COLO668 (cell line): Measurements from ENCODE around the gene PTPRN2.
"Not testable (repeated sequence)": the region's sequence is repeated elsewhere in the genome, so short reads cannot be mapped to it uniquely, and the experiment has no call there.

ENCODE experiments used
- DNase-seq: peaks from one replicate; lab custom pipeline; 2025; ENCODE audit not compliant: unreplicated experiment; lab: John Stamatoyannopoulos, UW

Gene PTPRN2

GRCh38 chr7:158472596-158472995 lies 115.0 kb downstream of the PTPRN2 start:
- DNase-seq = no peak

GRCh38 chr7:158471716-158472115 lies 115.9 kb downstream of the PTPRN2 start:
- no peak for DNase-seq

GRCh38 chr7:158470336-158470735 lies 117.3 kb downstream of the PTPRN2 start:
- no peak for DNase-seq

GRCh38 chr7:158469396-158470051 lies 118.1 kb downstream of the PTPRN2 start:
- DNase-seq = no peak

GRCh38 chr7:158468700-158469296 lies 118.8 kb downstream of the PTPRN2 start:
- DNase-seq = no peak

GRCh38 chr7:158468181-158468580 lies 119.4 kb downstream of the PTPRN2 start:
- no peak for DNase-seq

- DNase-seq = no peak
Observed at GRCh38 chr7:158467562-158467961, 120.1 kb downstream of the PTPRN2 start.

- DNase-seq = no peak
Observed at GRCh38 chr7:158463317-158463716, 124.3 kb downstream of the PTPRN2 start.

GRCh38 chr7:158461824-158462223 lies 125.8 kb downstream of the PTPRN2 start:
- no peak for DNase-seq

GRCh38 chr7:158460665-158461064 lies 127.0 kb downstream of the PTPRN2 start:
- no peak for DNase-seq

- no peak for DNase-seq
Observed at GRCh38 chr7:158458716-158459282, 128.8 kb downstream of the PTPRN2 start.

- DNase-seq = no peak
Observed at GRCh38 chr7:158458096-158458495, 129.5 kb downstream of the PTPRN2 start.

- not testable (repeated sequence) for DNase-seq
Observed at GRCh38 chr7:158457586-158457985, 130.0 kb downstream of the PTPRN2 start.

- no peak for DNase-seq
Observed at GRCh38 chr7:158454631-158455030, 133.0 kb downstream of the PTPRN2 start.

- peak; percentile 5 for DNase-seq
Observed at GRCh38 chr7:158453663-158454062, 134.0 kb downstream of the PTPRN2 start.

GRCh38 chr7:158452331-158452730 lies 135.3 kb downstream of the PTPRN2 start:
- no peak for DNase-seq

GRCh38 chr7:158450476-158451124 lies 137.0 kb downstream of the PTPRN2 start:
- peak; percentile 91 for DNase-seq

GRCh38 chr7:158449942-158450341 lies 137.7 kb downstream of the PTPRN2 start:
- no peak for DNase-seq

GRCh38 chr7:158449266-158449665 lies 138.4 kb downstream of the PTPRN2 start:
- DNase-seq = no peak

- DNase-seq = no peak
Observed at GRCh38 chr7:158448430-158449100, 139.1 kb downstream of the PTPRN2 start.

- peak; percentile 10 for DNase-seq
Observed at GRCh38 chr7:158447506-158448171, 140.0 kb downstream of the PTPRN2 start.
